Activated CD4-positive, alpha-beta T cell treated with anti-CD3 and anti-CD28 coated beads, Interleukin-2, amount 10 ng/mL, durations not matched to agents 24 days and 14 days (primary cell): Measurements from ENCODE around the gene MTX1. TPM values are rescaled to one million over a fixed set of nuclear protein-coding genes. Genes with fewer than 3 reads are reported as not detected.
A peak's percentile ranks its signal among the peaks of the same experiment; 100 is the strongest.
"Not testable (repeated sequence)": the region's sequence is repeated elsewhere in the genome, so short reads cannot be mapped to it uniquely, and the experiment has no call there.

Experiments
- DNase-seq: peaks from one replicate; pipeline ENCODE4 v3.0.0; 2022
- H3K27ac Mint-ChIP-seq: one replicate; pipeline ENCODE4 v1.8.0; 2022; ENCODE audit warnings: mild to moderate bottlenecking, mixed read lengths
- H3K27me3 Mint-ChIP-seq: one replicate; pipeline ENCODE4 v1.8.0; 2022; ENCODE audit warnings: mixed read lengths
- H3K36me3 Mint-ChIP-seq: one replicate; pipeline ENCODE4 v1.8.0; 2022; ENCODE audit warnings: low read depth, mild to moderate bottlenecking, mixed read lengths
- H3K4me1 Mint-ChIP-seq: one replicate; pipeline ENCODE4 v1.8.0; 2021; ENCODE audit warnings: mixed read lengths
- H3K4me3 Mint-ChIP-seq: one replicate; pipeline ENCODE4 v1.8.0; 2022; ENCODE audit warnings: mild to moderate bottlenecking, moderate library complexity, mixed read lengths
- H3K9me3 Mint-ChIP-seq: one replicate; pipeline ENCODE4 v1.8.0; 2021; ENCODE audit warnings: mixed read lengths
- intact Hi-C: fragments of 100-400 bp; cut with micrococcal nuclease; formaldehyde crosslinking; loops from one replicate; pipeline ENCODE4 v1.15.1; 2023
- total RNA-seq: library from RNA; stranded (reverse); gene quantifications from 2 replicates; pipeline ENCODE4 v1.2.3, GENCODE V29; 2022

The MTX1 gene
- 62.4 and 64.7 TPM in 2 replicates for total RNA-seq

GRCh38 chr1:155208541-155209311 is at the start of gene MTX1:
MTX1 (plus strand) TSS chr1:155208695; CDS start chr1:155208805, 110 bp downstream.
- Mint-ChIP-seq H3K4me3 (peak within 1 kb of the TSS; percentile 95), H3K27ac (peak within 1 kb of the TSS; percentile 93), H3K4me1 (peaks cover 26% of the 10 kb centered on the region), H3K27me3 (no peaks in the 10 kb centered on the region), H3K36me3 (peaks cover 4% of the 10 kb centered on the region), H3K9me3 (no peaks in the 10 kb centered on the region)
- intact Hi-C loops: loop anchor here (1.0 to 5.0 kb wide), 5 partner anchors 14 to 114 kb away; partner anchors contain the start of genes RUSC1 and SCAMP3
- peak; percentile 97 for DNase-seq

- H3K36me3 Mint-ChIP-seq: no peaks in the 10 kb centered on the region
- no peaks in the 10 kb centered on the region for H3K4me1 Mint-ChIP-seq
- H3K27ac Mint-ChIP-seq: no peak overlapping the region
- H3K4me3 Mint-ChIP-seq: no peak overlapping the region
- H3K27me3 Mint-ChIP-seq: peaks cover 25% of the 10 kb centered on the region
- no peak for DNase-seq
- no peaks in the 10 kb centered on the region for H3K9me3 Mint-ChIP-seq
- intact Hi-C loops: no loop called here
Measured at GRCh38 chr1:155158991-155159390, 49.5 kb upstream of the MTX1 start.

GRCh38 chr1:155160128-155160527 is 48.4 kb upstream of the MTX1 start:
- intact Hi-C loops: no loop called here
- H3K9me3 Mint-ChIP-seq: no peaks in the 10 kb centered on the region

GRCh38 chr1:155162631-155163030 is 45.9 kb upstream of the MTX1 start:
- DNase-seq, H3K36me3 Mint-ChIP-seq, H3K27me3 Mint-ChIP-seq, H3K9me3 Mint-ChIP-seq, H3K4me3 Mint-ChIP-seq, H3K4me1 Mint-ChIP-seq, intact Hi-C loops, H3K27ac Mint-ChIP-seq: not testable (repeated sequence)

More at GRCh38 chr1:155160128-155160527, 48.4 kb upstream of the MTX1 start:
- H3K27me3 Mint-ChIP-seq: peaks cover 17% of the 10 kb centered on the region
- no peak overlapping the region for H3K4me3 Mint-ChIP-seq
- no peaks in the 10 kb centered on the region for H3K4me1 Mint-ChIP-seq
- H3K36me3 Mint-ChIP-seq: no peaks in the 10 kb centered on the region
- DNase-seq: no peak
- peak overlapping the region; percentile 4 for H3K27ac Mint-ChIP-seq

GRCh38 chr1:155163785-155164184 is 44.7 kb upstream of the MTX1 start:
- H3K27me3 Mint-ChIP-seq, DNase-seq, H3K36me3 Mint-ChIP-seq, H3K4me3 Mint-ChIP-seq, H3K9me3 Mint-ChIP-seq, intact Hi-C loops, H3K27ac Mint-ChIP-seq: not testable (repeated sequence)
- H3K4me1 Mint-ChIP-seq: peaks cover 11% of the 10 kb centered on the region

GRCh38 chr1:155164625-155165024 is 43.9 kb upstream of the MTX1 start:
- intact Hi-C loops: loop anchor here (5.0 kb wide), 1 partner anchor 37 kb away; the partner anchor contains the start of gene EFNA1
- not testable (repeated sequence) for H3K27ac Mint-ChIP-seq

GRCh38 chr1:155166051-155166470 is 42.4 kb upstream of the MTX1 start:
- no peak for DNase-seq
- peaks cover 18% of the 10 kb centered on the region for H3K4me1 Mint-ChIP-seq
- H3K4me3 Mint-ChIP-seq: no peak overlapping the region
- H3K36me3 Mint-ChIP-seq: peaks cover 19% of the 10 kb centered on the region
- H3K27me3 Mint-ChIP-seq: peaks cover 4% of the 10 kb centered on the region
- H3K27ac Mint-ChIP-seq: no peak overlapping the region
- intact Hi-C loops: loop anchor here (5.0 kb wide), 1 partner anchor 39 kb away; the partner anchor contains the start of gene EFNA1
- H3K9me3 Mint-ChIP-seq: no peaks in the 10 kb centered on the region

More at GRCh38 chr1:155164625-155165024, 43.9 kb upstream of the MTX1 start:
- not testable (repeated sequence) for H3K4me3 Mint-ChIP-seq, H3K9me3 Mint-ChIP-seq, H3K27me3 Mint-ChIP-seq, DNase-seq
- H3K36me3 Mint-ChIP-seq: peaks cover 12% of the 10 kb centered on the region
- peaks cover 15% of the 10 kb centered on the region for H3K4me1 Mint-ChIP-seq

GRCh38 chr1:155166471-155167165 is 41.9 kb upstream of the MTX1 start:
- intact Hi-C loops: loop anchor here (1.0 to 5.0 kb wide), 2 partner anchors 39 to 75 kb away; partner anchors contain the start of gene EFNA1
- no peak overlapping the region for H3K4me3 Mint-ChIP-seq
- peaks cover 20% of the 10 kb centered on the region for H3K36me3 Mint-ChIP-seq
- peaks cover 18% of the 10 kb centered on the region for H3K4me1 Mint-ChIP-seq
- peak; percentile 56 for DNase-seq
- H3K27me3 Mint-ChIP-seq: peaks cover 4% of the 10 kb centered on the region
- H3K9me3 Mint-ChIP-seq: no peaks in the 10 kb centered on the region
- no peak overlapping the region for H3K27ac Mint-ChIP-seq

GRCh38 chr1:155167166-155168104 is 41.1 kb upstream of the MTX1 start:
- Mint-ChIP-seq H3K4me3 (peak overlapping the region; percentile 68), H3K36me3 (peaks cover 25% of the 10 kb centered on the region), H3K9me3 (no peaks in the 10 kb centered on the region), H3K27ac (peak overlapping the region; percentile 29), H3K27me3 (peaks cover 4% of the 10 kb centered on the region), H3K4me1 (peaks cover 24% of the 10 kb centered on the region)
- DNase-seq: peak; percentile 96
- intact Hi-C loops: loop anchor here (1.0 to 5.0 kb wide), 3 partner anchors 40 to 76 kb away; partner anchors contain the start of gene EFNA1

- Mint-ChIP-seq H3K4me1 (peaks cover 27% of the 10 kb centered on the region), H3K36me3 (peaks cover 26% of the 10 kb centered on the region)
- not testable (repeated sequence) for H3K27me3 Mint-ChIP-seq, DNase-seq, H3K4me3 Mint-ChIP-seq, H3K9me3 Mint-ChIP-seq, H3K27ac Mint-ChIP-seq
- intact Hi-C loops: loop anchor here (1.0 to 5.0 kb wide), 2 partner anchors 41 to 74 kb away; partner anchors contain the start of gene EFNA1
Measured at GRCh38 chr1:155168105-155168445, 40.4 kb upstream of the MTX1 start.

- intact Hi-C loops: loop anchor here (1.0 to 5.0 kb wide), 2 partner anchors 41 to 74 kb away; partner anchors contain the start of gene EFNA1
- no peaks in the 10 kb centered on the region for H3K9me3 Mint-ChIP-seq
- peaks cover 28% of the 10 kb centered on the region for H3K36me3 Mint-ChIP-seq
- no peak overlapping the region for H3K4me3 Mint-ChIP-seq
- no peak overlapping the region for H3K27ac Mint-ChIP-seq
- H3K27me3 Mint-ChIP-seq: peaks cover 10% of the 10 kb centered on the region
- H3K4me1 Mint-ChIP-seq: peaks cover 33% of the 10 kb centered on the region
- DNase-seq: peak; percentile 57
Measured at GRCh38 chr1:155168456-155169210, 39.9 kb upstream of the MTX1 start.

- Mint-ChIP-seq H3K4me3 (peak overlapping the region; percentile 1), H3K4me1 (peaks cover 38% of the 10 kb centered on the region), H3K27ac (peak overlapping the region; percentile 1), H3K36me3 (peaks cover 28% of the 10 kb centered on the region), H3K9me3 (no peaks in the 10 kb centered on the region), H3K27me3 (peaks cover 10% of the 10 kb centered on the region)
- no peak for DNase-seq
- intact Hi-C loops: loop anchor here (5.0 kb wide), 1 partner anchor 42 kb away; the partner anchor contains the start of gene EFNA1
Measured at GRCh38 chr1:155169541-155169940, 39.0 kb upstream of the MTX1 start.
